IPS-20b (cell line): ENCODE measurements around the gene USP7.
"Not testable (repeated sequence)": the region's sequence is repeated elsewhere in the genome, so short reads cannot be mapped to it uniquely, and the experiment has no call there.

ENCODE experiments used
- H3K27ac ChIP-seq: one replicate; pipeline ENCODE4 v1.5.1; 2013; ENCODE audit warnings: low read length
- H3K27me3 ChIP-seq: 2 replicates; pipeline ENCODE4 v1.6.1; 2013; ENCODE audit warnings: mild to moderate bottlenecking, low read length, inconsistent platforms; ENCODE audit not compliant: insufficient read depth
- H3K36me3 ChIP-seq: 2 replicates; pipeline ENCODE4 v1.6.1; 2013; ENCODE audit warnings: low read depth, mild to moderate bottlenecking, inconsistent platforms, low read length, moderate library complexity; ENCODE audit not compliant: insufficient read depth
- H3K4me1 ChIP-seq: 2 replicates; pipeline ENCODE4 v1.6.1; 2013; ENCODE audit warnings: mild to moderate bottlenecking, control low read depth, inconsistent platforms, low read length, moderate library complexity; ENCODE audit not compliant: insufficient read depth
- H3K4me3 ChIP-seq: 2 replicates; pipeline ENCODE4 v1.5.1; 2013; ENCODE audit warnings: mild to moderate bottlenecking, low read length, inconsistent platforms
- H3K9ac ChIP-seq: 2 replicates; pipeline ENCODE4 v1.6.1; 2013; ENCODE audit warnings: low read depth, mild to moderate bottlenecking, inconsistent platforms, low read length, moderate library complexity
- H3K9me3 ChIP-seq: 2 replicates; pipeline ENCODE4 v1.6.1; 2013; ENCODE audit warnings: mild to moderate bottlenecking, low read depth, low read length, inconsistent platforms; ENCODE audit not compliant: insufficient read depth

The USP7 gene

DNA sequence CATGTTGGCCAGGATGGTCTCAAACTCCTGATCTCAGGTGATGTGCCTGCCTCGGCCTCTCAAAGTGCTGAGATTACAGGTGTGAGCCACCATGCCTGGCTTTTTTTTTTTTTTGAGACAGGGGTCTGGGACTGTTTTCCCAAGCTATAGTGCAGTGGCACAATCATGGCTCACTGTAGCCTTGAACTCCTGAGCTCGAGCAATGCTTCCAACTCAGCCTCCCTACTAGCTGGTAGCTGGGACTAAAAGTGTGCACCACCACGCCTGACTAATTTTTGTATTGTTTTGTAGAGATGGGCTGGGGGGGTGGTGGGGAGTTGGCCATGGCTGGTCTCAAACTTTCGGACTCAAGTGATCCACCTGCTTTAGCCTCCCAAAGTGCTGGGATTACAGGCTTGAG, 36.1 kb upstream of the USP7 start:
- no peaks in the 10 kb centered on the region for H3K36me3 ChIP-seq

DNA sequence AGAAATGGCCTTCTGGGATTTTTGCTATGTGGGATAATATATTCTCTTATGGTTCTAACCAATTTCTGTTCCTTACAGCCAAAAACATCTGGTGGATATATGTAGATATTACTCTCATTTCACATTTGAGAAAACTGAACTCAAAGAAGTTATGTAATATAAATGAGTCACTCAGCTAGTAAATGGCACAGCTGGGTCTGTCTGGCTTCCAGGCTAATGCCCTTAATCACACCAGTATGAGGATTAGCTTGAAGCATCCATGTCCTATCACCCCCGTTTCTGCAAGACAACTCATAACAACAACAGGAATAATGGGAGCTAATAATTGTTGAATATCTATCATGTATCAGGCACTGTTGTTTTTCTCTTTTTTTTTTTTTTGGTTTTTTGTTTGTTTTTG, 34.4 kb upstream of the USP7 start:
- Histone ChIP-seq H3K27me3 (no peaks in the 10 kb centered on the region), H3K4me3 (no peak overlapping the region), H3K9ac (no peak overlapping the region), H3K27ac (no peak overlapping the region), H3K4me1 (no peaks in the 10 kb centered on the region), H3K9me3 (no peaks in the 10 kb centered on the region), H3K36me3 (no peaks in the 10 kb centered on the region)

More for the DNA sequence above, 36.1 kb upstream of the USP7 start:
- Histone ChIP-seq H3K9me3 (no peaks in the 10 kb centered on the region), H3K4me3 (no peak overlapping the region), H3K27me3 (no peaks in the 10 kb centered on the region), H3K27ac (no peak overlapping the region), H3K4me1 (no peaks in the 10 kb centered on the region), H3K9ac (no peak overlapping the region)

DNA sequence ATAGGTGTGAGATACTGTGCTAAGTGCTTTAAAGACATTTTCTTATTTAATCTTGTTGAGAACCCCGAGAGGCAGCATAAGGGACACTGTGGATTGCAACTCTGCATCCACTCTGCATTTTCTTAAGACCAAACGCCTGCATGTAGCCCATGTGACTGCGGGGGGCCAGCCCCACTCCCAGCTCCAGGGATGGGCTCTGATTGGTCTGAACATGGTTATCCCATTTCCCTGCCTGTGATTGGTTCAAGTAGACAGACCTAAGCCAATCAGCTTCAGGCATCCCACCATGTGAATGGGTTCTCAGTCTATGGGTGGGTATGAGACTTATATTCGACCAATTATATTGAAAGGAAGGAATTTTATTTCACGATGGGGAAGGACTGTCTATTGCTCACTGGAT, 33.2 kb upstream of the USP7 start:
- Histone ChIP-seq H3K4me1 (no peaks in the 10 kb centered on the region), H3K27ac (no peak overlapping the region), H3K27me3 (no peaks in the 10 kb centered on the region), H3K4me3 (no peak overlapping the region), H3K9me3 (no peaks in the 10 kb centered on the region), H3K36me3 (no peaks in the 10 kb centered on the region), H3K9ac (no peak overlapping the region)

DNA sequence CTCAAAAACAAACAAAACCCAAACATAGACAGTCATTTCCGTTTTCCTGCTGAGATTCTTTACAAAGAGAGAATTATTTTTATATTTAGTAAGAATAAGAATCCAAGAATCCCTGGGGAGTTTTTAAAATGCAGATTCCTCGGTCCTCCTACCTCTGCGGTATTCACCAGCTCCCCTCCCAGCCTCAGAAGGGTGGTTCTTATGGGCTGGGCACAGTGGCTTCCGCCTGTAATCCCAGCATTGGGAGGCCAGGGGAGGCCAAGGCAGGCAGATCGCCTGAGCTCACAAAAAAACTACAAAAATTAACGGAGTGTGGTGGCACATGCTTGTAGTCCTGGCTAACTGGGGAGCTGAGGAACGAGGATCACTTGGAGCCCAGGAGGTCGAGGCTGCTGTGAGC, 26.7 kb upstream of the USP7 start:
- Histone ChIP-seq H3K4me3 (no peak overlapping the region), H3K36me3 (no peaks in the 10 kb centered on the region), H3K27ac (no peak overlapping the region), H3K4me1 (peaks cover 3% of the 10 kb centered on the region; the same call in 1 of the 2 replicates), H3K9me3 (no peaks in the 10 kb centered on the region), H3K27me3 (peaks cover 5% of the 10 kb centered on the region; the same call in 1 of the 2 replicates), H3K9ac (no peak overlapping the region)

DNA sequence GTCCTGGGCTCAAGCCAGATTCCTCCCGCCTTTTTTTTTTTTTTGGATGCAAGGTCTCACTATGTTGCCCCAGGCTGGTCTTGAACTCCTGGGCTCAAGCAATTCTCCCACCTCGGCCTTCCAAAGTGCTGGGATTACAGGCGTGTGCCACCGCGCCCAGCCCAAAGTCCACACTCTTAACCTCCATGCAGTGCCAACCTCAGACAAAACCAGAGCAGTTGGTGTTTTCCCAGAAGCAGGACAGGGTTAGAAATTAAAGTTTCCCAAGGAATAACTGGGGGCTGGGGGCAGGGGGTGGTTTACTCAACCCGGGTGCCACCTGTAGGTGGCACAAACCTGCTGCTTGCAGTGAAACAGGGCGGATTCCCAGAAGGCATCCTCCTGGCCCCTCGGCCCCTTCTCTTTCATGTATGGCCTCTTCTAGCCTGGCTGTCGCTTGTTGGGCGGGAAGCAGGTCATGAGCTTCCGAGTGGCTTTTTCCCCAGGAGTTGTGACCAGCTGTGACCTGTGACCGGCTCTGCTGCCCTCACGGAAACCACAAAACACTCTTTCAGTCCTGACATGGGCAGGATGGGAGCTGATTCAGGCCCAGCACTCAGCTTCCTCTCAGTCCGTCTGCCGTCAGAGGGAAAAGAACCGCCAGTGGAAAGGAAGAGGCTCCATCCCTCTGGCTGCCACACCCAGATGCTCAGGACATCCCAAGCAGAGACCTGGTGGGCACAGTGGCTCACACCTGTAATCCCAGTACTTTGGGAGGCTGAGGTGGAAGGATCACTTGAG, 25.6 kb upstream of the USP7 start:
- H3K4me1 ChIP-seq, result peaks cover 3% of the 10 kb centered on the region; the same call in 1 of the 2 replicates
- no peak overlapping the region for H3K27ac ChIP-seq
- H3K9me3 ChIP-seq, result no peaks in the 10 kb centered on the region
- no peaks in the 10 kb centered on the region for H3K36me3 ChIP-seq
- no peak overlapping the region for H3K4me3 ChIP-seq
- H3K9ac ChIP-seq, result no peak overlapping the region
- H3K27me3 ChIP-seq, result peaks cover 5% of the 10 kb centered on the region; the same call in 1 of the 2 replicates

DNA sequence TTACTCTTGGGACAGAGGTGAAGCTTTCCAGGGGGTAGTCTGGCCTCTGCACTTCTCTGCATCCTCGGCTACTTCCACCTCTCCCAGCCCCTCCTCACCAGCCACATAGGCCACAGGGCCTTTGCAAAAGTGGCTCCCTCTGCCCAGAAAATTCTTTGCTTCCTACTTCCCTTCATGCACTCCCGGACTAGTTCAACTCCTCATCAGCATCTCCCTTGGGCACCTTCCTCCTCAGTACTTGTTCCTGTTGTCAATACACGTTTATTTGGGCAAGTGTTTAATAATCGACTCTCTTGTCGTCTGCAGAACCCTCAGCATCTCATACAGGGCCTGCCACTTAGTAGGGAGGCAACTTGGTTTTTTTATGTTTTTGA, 23.1 kb upstream of the USP7 start:
- H3K36me3 ChIP-seq, result no peaks in the 10 kb centered on the region
- peaks cover 6% of the 10 kb centered on the region; the same call in 1 of the 2 replicates for H3K4me1 ChIP-seq
- H3K9me3 ChIP-seq, result no peaks in the 10 kb centered on the region
- H3K4me3 ChIP-seq, result no peak overlapping the region
- H3K9ac ChIP-seq, result no peak overlapping the region
- H3K27ac ChIP-seq, result no peak overlapping the region
- peaks cover 15% of the 10 kb centered on the region for H3K27me3 ChIP-seq

DNA sequence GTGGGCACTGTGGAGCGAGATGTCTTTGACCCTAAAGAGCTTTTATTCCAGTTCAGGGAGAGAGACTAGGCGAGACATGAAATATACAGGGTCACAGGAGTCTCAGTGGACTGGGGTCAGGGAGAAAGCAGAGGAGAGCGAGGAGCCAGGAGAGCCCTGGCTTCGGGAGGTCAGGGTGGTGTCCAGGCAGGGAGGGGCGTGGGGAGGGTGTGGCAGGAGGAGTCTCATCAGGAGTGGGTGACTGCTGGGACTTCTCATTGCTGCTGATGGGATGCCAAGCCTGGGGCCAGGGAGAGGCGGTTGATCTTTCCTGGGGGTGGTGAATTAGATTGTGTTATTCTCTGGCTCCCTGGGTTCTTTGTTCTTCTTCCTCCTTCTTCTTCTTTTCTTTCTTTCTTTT, 22.4 kb upstream of the USP7 start:
- Histone ChIP-seq H3K27ac (no peak overlapping the region), H3K9ac (no peak overlapping the region), H3K4me3 (no peak overlapping the region), H3K9me3 (no peaks in the 10 kb centered on the region), H3K27me3 (peaks cover 15% of the 10 kb centered on the region), H3K4me1 (peaks cover 3% of the 10 kb centered on the region; the same call in 1 of the 2 replicates), H3K36me3 (no peaks in the 10 kb centered on the region)

DNA sequence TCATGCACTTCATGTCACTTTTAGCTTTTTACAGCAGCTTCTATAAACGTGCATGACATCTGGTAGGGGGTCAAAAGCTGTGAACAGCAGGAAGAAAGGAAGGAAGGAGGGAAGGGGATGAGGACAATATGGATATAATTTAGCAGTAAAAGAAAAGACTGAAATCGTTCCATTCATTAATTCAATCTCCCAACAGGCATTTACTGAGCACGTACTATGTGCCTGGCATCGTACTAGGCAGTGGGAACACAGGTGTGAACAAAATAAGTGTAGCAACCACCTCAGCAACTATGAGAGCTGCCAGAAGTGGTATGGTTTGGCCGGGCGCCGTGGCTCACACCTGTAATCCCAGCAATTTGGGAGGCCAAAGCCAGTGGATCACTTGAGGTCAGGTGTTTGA, 19.1 kb upstream of the USP7 start:
- H3K4me1 ChIP-seq, result peaks cover 3% of the 10 kb centered on the region; the same call in 1 of the 2 replicates
- H3K9me3 ChIP-seq, result no peaks in the 10 kb centered on the region
- H3K9ac ChIP-seq, result no peak overlapping the region
- no peak overlapping the region for H3K4me3 ChIP-seq
- no peak overlapping the region for H3K27ac ChIP-seq
- H3K27me3 ChIP-seq, result peaks cover 15% of the 10 kb centered on the region
- H3K36me3 ChIP-seq, result no peaks in the 10 kb centered on the region

DNA sequence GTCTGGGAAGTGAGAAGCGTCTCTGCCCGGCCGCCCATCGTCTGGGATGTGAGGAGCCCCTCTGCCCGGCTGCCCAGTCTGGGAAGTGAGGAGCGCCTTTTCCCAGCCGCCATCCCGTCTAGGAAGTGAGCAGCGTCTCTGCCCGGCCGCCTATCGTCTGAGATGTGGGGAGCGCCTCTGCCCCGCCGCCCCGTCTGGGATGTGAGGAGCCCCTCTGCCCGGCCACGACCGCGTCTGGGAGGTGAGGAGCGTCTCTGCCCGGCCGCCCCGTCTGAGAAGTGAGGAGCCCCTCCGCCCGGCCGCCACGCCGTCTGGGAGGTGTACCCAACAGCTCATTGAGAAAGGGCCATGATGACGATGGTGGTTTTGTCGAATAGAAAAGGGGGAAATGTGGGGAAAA, 18.2 kb upstream of the USP7 start:
- H3K9ac ChIP-seq, H3K9me3 ChIP-seq, H3K36me3 ChIP-seq, H3K4me1 ChIP-seq, H3K4me3 ChIP-seq, H3K27ac ChIP-seq: not testable (repeated sequence)
- peaks cover 15% of the 10 kb centered on the region for H3K27me3 ChIP-seq

DNA sequence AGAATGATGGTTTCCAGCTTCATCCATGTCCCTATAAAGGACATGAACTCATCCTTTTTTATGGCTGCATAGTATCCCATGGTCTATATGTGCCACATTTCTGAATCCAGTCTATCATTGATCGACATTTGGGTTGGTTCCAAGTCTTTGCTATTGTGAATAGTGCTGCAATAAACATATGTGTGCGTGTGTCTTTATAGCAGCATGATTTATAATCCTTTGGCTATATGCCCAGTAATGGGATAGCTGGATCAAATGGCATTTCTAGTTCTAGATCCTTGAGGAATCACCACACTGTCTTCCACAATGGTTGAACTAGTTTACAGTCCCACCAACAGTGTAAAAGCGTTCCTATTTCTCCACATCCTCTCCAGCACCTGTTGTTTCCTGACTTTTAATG, 12.5 kb upstream of the USP7 start:
- not testable (repeated sequence) for H3K4me1 ChIP-seq, H3K36me3 ChIP-seq, H3K9me3 ChIP-seq, H3K9ac ChIP-seq, H3K27me3 ChIP-seq, H3K27ac ChIP-seq, H3K4me3 ChIP-seq

DNA sequence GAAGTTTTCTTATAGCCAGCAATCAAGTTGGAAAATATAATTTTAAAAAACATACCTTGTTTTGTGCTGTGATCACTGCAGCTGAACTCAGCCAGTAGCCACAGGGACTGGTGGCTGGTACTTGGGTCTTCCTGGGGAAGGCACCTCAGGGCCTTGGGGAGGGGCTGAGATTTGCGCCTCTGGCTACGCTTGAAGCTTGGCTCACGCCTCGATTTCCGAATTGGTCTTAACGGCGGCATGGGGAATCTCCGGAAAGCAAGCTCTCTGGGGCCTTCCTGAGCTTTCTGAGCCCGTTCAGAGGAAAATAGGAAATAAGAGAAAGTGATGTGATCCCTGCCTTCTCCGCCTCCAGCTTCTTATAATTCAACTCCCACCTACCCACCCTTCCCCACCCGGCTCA, 11.3 kb upstream of the USP7 start:
- no peak overlapping the region for H3K27ac ChIP-seq
- H3K36me3 ChIP-seq, result no peaks in the 10 kb centered on the region
- no peak overlapping the region for H3K9ac ChIP-seq
- H3K27me3 ChIP-seq, result no peaks in the 10 kb centered on the region
- H3K4me1 ChIP-seq, result no peaks in the 10 kb centered on the region
- no peak overlapping the region for H3K4me3 ChIP-seq
- no peaks in the 10 kb centered on the region for H3K9me3 ChIP-seq

DNA sequence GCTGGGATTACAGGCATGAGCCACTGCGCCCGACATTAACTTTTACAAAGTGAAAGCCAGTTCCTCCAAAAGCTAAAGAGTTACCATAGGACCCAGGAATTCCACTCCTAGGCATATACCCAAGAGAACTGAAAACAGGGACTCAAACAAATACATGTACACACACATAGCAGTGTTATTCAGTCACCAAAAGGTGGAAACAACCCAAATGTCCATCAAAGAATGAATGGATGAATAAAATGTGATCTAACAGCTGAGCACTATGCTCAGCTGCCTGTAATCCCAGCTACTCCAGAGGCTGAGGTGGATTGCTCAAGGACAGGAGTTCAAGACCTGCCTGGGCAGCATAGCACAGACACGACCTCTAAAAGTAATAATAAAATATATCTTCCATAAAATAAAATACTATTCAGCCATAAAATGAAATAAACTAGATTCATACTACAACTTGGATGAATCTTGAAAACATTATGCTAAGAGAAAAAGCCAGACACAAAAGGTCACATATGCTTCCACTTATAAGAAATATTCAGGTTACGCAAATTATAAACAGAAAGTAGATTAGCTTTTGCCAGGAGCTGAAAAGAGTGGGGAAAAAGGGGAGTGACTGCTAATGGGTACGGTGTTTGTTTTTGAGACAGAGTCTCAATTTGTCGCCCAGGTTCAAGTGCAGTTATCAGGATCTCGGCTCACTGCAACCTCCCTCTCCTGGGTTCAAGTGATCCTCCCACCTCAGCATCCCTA, 9.3 kb upstream of the USP7 start:
- no peak overlapping the region for H3K9ac ChIP-seq
- H3K27me3 ChIP-seq, result no peaks in the 10 kb centered on the region

More for the DNA sequence above, 9.3 kb upstream of the USP7 start:
- Histone ChIP-seq H3K4me1 (no peaks in the 10 kb centered on the region), H3K36me3 (no peaks in the 10 kb centered on the region), H3K9me3 (no peaks in the 10 kb centered on the region), H3K27ac (no peak overlapping the region), H3K4me3 (no peak overlapping the region)
